Measurements from ENCODE around the gene CCL20.

DNA sequence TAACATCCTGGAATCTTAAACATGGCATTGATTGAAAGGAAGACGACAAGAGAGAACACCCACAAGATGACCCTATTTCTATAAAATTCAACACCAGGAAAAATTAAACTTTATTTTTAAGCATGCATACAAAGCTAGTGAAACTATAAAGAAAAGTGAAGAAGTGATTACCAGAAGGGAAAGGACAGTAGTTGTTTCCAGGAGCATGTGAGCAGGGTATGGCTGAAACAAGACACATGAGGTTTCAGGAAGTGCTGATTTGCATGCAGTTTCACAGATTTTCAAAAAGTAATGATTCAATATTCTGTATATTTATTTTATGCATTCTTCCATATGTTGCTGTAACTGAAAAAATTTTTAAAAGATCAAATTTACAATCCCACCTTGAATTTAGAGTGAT is 33.2 kb downstream of the CCL20 start:
- TF ChIP-seq, protein P1, sequence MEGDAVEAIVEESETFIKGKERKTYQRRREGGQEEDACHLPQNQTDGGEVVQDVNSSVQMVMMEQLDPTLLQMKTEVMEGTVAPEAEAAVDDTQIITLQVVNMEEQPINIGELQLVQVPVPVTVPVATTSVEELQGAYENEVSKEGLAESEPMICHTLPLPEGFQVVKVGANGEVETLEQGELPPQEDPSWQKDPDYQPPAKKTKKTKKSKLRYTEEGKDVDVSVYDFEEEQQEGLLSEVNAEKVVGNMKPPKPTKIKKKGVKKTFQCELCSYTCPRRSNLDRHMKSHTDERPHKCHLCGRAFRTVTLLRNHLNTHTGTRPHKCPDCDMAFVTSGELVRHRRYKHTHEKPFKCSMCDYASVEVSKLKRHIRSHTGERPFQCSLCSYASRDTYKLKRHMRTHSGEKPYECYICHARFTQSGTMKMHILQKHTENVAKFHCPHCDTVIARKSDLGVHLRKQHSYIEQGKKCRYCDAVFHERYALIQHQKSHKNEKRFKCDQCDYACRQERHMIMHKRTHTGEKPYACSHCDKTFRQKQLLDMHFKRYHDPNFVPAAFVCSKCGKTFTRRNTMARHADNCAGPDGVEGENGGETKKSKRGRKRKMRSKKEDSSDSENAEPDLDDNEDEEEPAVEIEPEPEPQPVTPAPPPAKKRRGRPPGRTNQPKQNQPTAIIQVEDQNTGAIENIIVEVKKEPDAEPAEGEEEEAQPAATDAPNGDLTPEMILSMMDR (IDR thresholded peaks at IDR 0.05) = no peak
- TF ChIP-seq POLR2AphosphoS5 (IDR thresholded peaks at IDR 0.05) = no peak
- no peak for TF ChIP-seq EP300 (IDR thresholded peaks at IDR 0.05)
- TF ChIP-seq POLR2A (IDR thresholded peaks at IDR 0.05) = no peak
